Measurements from ENCODE around the gene ADGRL3.

Gene ADGRL3

GRCh38 chr4:61872983-61873382 is 672.9 kb downstream of the ADGRL3 start:
- no peak overlapping the region for H3K4me2 ChIP-seq
- no peak overlapping the region for H3K27ac ChIP-seq
- no peak overlapping the region for H3K9ac ChIP-seq
- H3K4me1 ChIP-seq: no peaks in the 10 kb centered on the region
- 0 out of 2 replicates have a peak, but pooled peaks cover 3% of the 10 kb centered on the region for H3K9me3 ChIP-seq
- no peaks in the 10 kb centered on the region for H3K27me3 ChIP-seq
- H4K20me1 ChIP-seq: no peaks in the 10 kb centered on the region
- no peak overlapping the region for H3K4me3 ChIP-seq
- no peak for TF ChIP-seq Cebpa-rat (IDR thresholded peaks at IDR 0.05)
- H3K36me3 ChIP-seq: no peaks in the 10 kb centered on the region

- Histone ChIP-seq H3K4me1 (no peaks in the 10 kb centered on the region), H3K27me3 (no peaks in the 10 kb centered on the region), H3K9me3 (no peaks in the 10 kb centered on the region), H3K36me3 (no peaks in the 10 kb centered on the region), H3K9ac (no peak overlapping the region), H3K27ac (no peak overlapping the region), H4K20me1 (no peaks in the 10 kb centered on the region), H3K4me2 (no peak overlapping the region), H3K4me3 (no peak overlapping the region)
- no peak for TF ChIP-seq Cebpa-rat (IDR thresholded peaks at IDR 0.05)
Measured at GRCh38 chr4:61877266-61877665, 677.1 kb downstream of the ADGRL3 start.

GRCh38 chr4:61877893-61878292 is 677.8 kb downstream of the ADGRL3 start:
- Histone ChIP-seq H3K27ac (no peak overlapping the region), H4K20me1 (no peaks in the 10 kb centered on the region), H3K9me3 (no peaks in the 10 kb centered on the region), H3K4me3 (no peak overlapping the region), H3K9ac (no peak overlapping the region), H3K4me1 (no peaks in the 10 kb centered on the region), H3K36me3 (no peaks in the 10 kb centered on the region), H3K27me3 (no peaks in the 10 kb centered on the region), H3K4me2 (no peak overlapping the region)
- TF ChIP-seq Cebpa-rat (IDR thresholded peaks at IDR 0.05): no peak

GRCh38 chr4:61882381-61882780 is 682.3 kb downstream of the ADGRL3 start:
- Histone ChIP-seq H3K9me3 (no peaks in the 10 kb centered on the region), H3K4me2 (no peak overlapping the region), H3K4me1 (no peaks in the 10 kb centered on the region), H3K27me3 (no peaks in the 10 kb centered on the region), H3K36me3 (no peaks in the 10 kb centered on the region), H4K20me1 (no peaks in the 10 kb centered on the region), H3K4me3 (no peak overlapping the region), H3K9ac (no peak overlapping the region), H3K27ac (no peak overlapping the region)
- no peak for TF ChIP-seq Cebpa-rat (IDR thresholded peaks at IDR 0.05)

- Histone ChIP-seq H3K9me3 (no peaks in the 10 kb centered on the region), H3K9ac (no peak overlapping the region), H3K4me2 (no peak overlapping the region), H3K4me1 (no peaks in the 10 kb centered on the region), H3K27ac (no peak overlapping the region), H3K27me3 (no peaks in the 10 kb centered on the region), H3K36me3 (no peaks in the 10 kb centered on the region), H3K4me3 (no peak overlapping the region), H4K20me1 (no peaks in the 10 kb centered on the region)
- TF ChIP-seq Cebpa-rat (IDR thresholded peaks at IDR 0.05): no peak
Measured at GRCh38 chr4:61886131-61886530, 686.0 kb downstream of the ADGRL3 start.

GRCh38 chr4:61889117-61889516 is 689.0 kb downstream of the ADGRL3 start:
- H3K36me3 ChIP-seq: no peaks in the 10 kb centered on the region
- no peaks in the 10 kb centered on the region for H4K20me1 ChIP-seq
- H3K27ac ChIP-seq: no peak overlapping the region
- H3K4me1 ChIP-seq: no peaks in the 10 kb centered on the region
- TF ChIP-seq Cebpa-rat (IDR thresholded peaks at IDR 0.05): no peak
- no peak overlapping the region for H3K9ac ChIP-seq
- no peak overlapping the region for H3K4me3 ChIP-seq
- H3K4me2 ChIP-seq: no peak overlapping the region
- H3K9me3 ChIP-seq: no peaks in the 10 kb centered on the region
- no peaks in the 10 kb centered on the region for H3K27me3 ChIP-seq

- Histone ChIP-seq H3K4me2 (no peak overlapping the region), H3K27ac (no peak overlapping the region), H3K4me3 (no peak overlapping the region)
Measured at GRCh38 chr4:61890321-61890720, 690.2 kb downstream of the ADGRL3 start.

GRCh38 chr4:61891953-61892352 is 691.8 kb downstream of the ADGRL3 start:
- Histone ChIP-seq H3K27ac (no peak overlapping the region), H3K36me3 (no peaks in the 10 kb centered on the region), H3K27me3 (no peaks in the 10 kb centered on the region), H3K4me1 (no peaks in the 10 kb centered on the region), H3K4me3 (no peak overlapping the region), H4K20me1 (no peaks in the 10 kb centered on the region), H3K4me2 (no peak overlapping the region), H3K9me3 (no peaks in the 10 kb centered on the region), H3K9ac (no peak overlapping the region)
- no peak for TF ChIP-seq Cebpa-rat (IDR thresholded peaks at IDR 0.05)

More at GRCh38 chr4:61890321-61890720, 690.2 kb downstream of the ADGRL3 start:
- TF ChIP-seq Cebpa-rat (IDR thresholded peaks at IDR 0.05): no peak
- Histone ChIP-seq H3K27me3 (no peaks in the 10 kb centered on the region), H3K9me3 (no peaks in the 10 kb centered on the region), H3K36me3 (no peaks in the 10 kb centered on the region), H3K4me1 (no peaks in the 10 kb centered on the region), H4K20me1 (no peaks in the 10 kb centered on the region), H3K9ac (no peak overlapping the region)

GRCh38 chr4:61896634-61897033 is 696.5 kb downstream of the ADGRL3 start:
- Histone ChIP-seq H3K9me3 (no peaks in the 10 kb centered on the region), H3K27ac (no peak overlapping the region), H3K4me2 (no peak overlapping the region), H3K4me3 (no peak overlapping the region), H3K4me1 (no peaks in the 10 kb centered on the region), H4K20me1 (no peaks in the 10 kb centered on the region), H3K9ac (no peak overlapping the region), H3K27me3 (no peaks in the 10 kb centered on the region), H3K36me3 (no peaks in the 10 kb centered on the region)
- no peak for TF ChIP-seq Cebpa-rat (IDR thresholded peaks at IDR 0.05)

- no peak overlapping the region for H3K4me2 ChIP-seq
- H3K4me1 ChIP-seq: no peaks in the 10 kb centered on the region
- no peak overlapping the region for H3K4me3 ChIP-seq
- no peaks in the 10 kb centered on the region for H3K9me3 ChIP-seq
- no peaks in the 10 kb centered on the region for H3K27me3 ChIP-seq
- no peaks in the 10 kb centered on the region for H4K20me1 ChIP-seq
- H3K27ac ChIP-seq: no peak overlapping the region
- H3K36me3 ChIP-seq: no peaks in the 10 kb centered on the region
- no peak for TF ChIP-seq Cebpa-rat (IDR thresholded peaks at IDR 0.05)
- no peak overlapping the region for H3K9ac ChIP-seq
Measured at GRCh38 chr4:61909031-61909430, 708.9 kb downstream of the ADGRL3 start.

- Histone ChIP-seq H3K4me3 (no peak overlapping the region), H3K4me2 (no peak overlapping the region), H3K27me3 (no peaks in the 10 kb centered on the region), H3K36me3 (no peaks in the 10 kb centered on the region), H3K4me1 (no peaks in the 10 kb centered on the region), H3K9me3 (no peaks in the 10 kb centered on the region), H3K27ac (no peak overlapping the region), H4K20me1 (no peaks in the 10 kb centered on the region), H3K9ac (no peak overlapping the region)
- no peak for TF ChIP-seq Cebpa-rat (IDR thresholded peaks at IDR 0.05)
Measured at GRCh38 chr4:61911313-61911756, 711.2 kb downstream of the ADGRL3 start.

Measured in BLaER1 (cell line).